ENCODE data around the gene ZNF157.

Gene ZNF157

GRCh38 chrX:47390780-47391179 lies 20.4 kb downstream of the ZNF157 start:
- Histone ChIP-seq H3K27ac (ENCODE audit: low read length) (no peak overlapping the region), H3K36me3 (ENCODE audit: insufficient read depth, low read length) (no peaks in the 10 kb centered on the region), H2AFZ (ENCODE audit: low read depth, low read length) (no peak overlapping the region), H4K20me1 (ENCODE audit: insufficient read depth, low read length) (no peaks in the 10 kb centered on the region), H3K9ac (ENCODE audit: low read depth, low read length) (no peak overlapping the region), H3K27me3 (ENCODE audit: insufficient read depth, low read length, poor library complexity) (no peaks in the 10 kb centered on the region), H3K79me2 (ENCODE audit: insufficient read depth, low read length) (no peaks in the 10 kb centered on the region), H3K4me1 (ENCODE audit: insufficient read depth, low read length) (no peaks in the 10 kb centered on the region), H3K4me3 (ENCODE audit: low read depth in 1 of 2, low read length in 2 of 2) (no peak overlapping the region), H3K4me2 (ENCODE audit: insufficient read depth, low read length) (no peak overlapping the region), H3K9me3 (ENCODE audit: insufficient read depth, low read length, severe bottlenecking) (no peaks in the 10 kb centered on the region)
- TF ChIP-seq EZH2 (IDR thresholded peaks at IDR 0.05; ENCODE audit: borderline replicate concordance, low read depth, low read length, severe bottlenecking), result no peak
- ATAC-seq (ENCODE audit: insufficient read depth, low read depth), result peak; percentile 54; the same call in 1 of the 3 replicates
- DNase-seq, result no peak

GRCh38 chrX:47413179-47413594 lies 42.8 kb downstream of the ZNF157 start:
- H3K4me2 ChIP-seq (ENCODE audit: insufficient read depth, low read length), result no peak overlapping the region
- H3K27me3 ChIP-seq (ENCODE audit: insufficient read depth, low read length, poor library complexity), result no peaks in the 10 kb centered on the region
- no peak overlapping the region for H3K9ac ChIP-seq (ENCODE audit: low read depth, low read length)
- H2AFZ ChIP-seq (ENCODE audit: low read depth, low read length), result no peak overlapping the region
- DNase-seq, result no peak
- no peaks in the 10 kb centered on the region for H4K20me1 ChIP-seq (ENCODE audit: insufficient read depth, low read length)
- H3K4me1 ChIP-seq (ENCODE audit: insufficient read depth, low read length), result no peaks in the 10 kb centered on the region
- no peaks in the 10 kb centered on the region for H3K79me2 ChIP-seq (ENCODE audit: insufficient read depth, low read length)
- no peak overlapping the region for H3K4me3 ChIP-seq (ENCODE audit: low read depth in 1 of 2, low read length in 2 of 2)
- peaks cover 33% of the 10 kb centered on the region for H3K36me3 ChIP-seq (ENCODE audit: insufficient read depth, low read length)
- TF ChIP-seq EZH2 (IDR thresholded peaks at IDR 0.05; ENCODE audit: borderline replicate concordance, low read depth, low read length, severe bottlenecking) (no peak), CTCF (IDR thresholded peaks at IDR 0.05; ENCODE audit: borderline replicate concordance, extremely low read depth, low read length, poor library complexity, severe bottlenecking) (no peak)
- ATAC-seq (ENCODE audit: insufficient read depth, low read depth), result no peak
- no peak overlapping the region for H3K27ac ChIP-seq (ENCODE audit: low read length)
- H3K9me3 ChIP-seq (ENCODE audit: insufficient read depth, low read length, severe bottlenecking), result peaks cover 21% of the 10 kb centered on the region

GRCh38 chrX:47420265-47420664 lies 49.9 kb downstream of the ZNF157 start:
- Histone ChIP-seq H3K27me3 (ENCODE audit: insufficient read depth, low read length, poor library complexity) (no peaks in the 10 kb centered on the region), H2AFZ (ENCODE audit: low read depth, low read length) (no peak overlapping the region), H3K9me3 (ENCODE audit: insufficient read depth, low read length, severe bottlenecking) (no peaks in the 10 kb centered on the region), H3K4me3 (ENCODE audit: low read depth in 1 of 2, low read length in 2 of 2) (no peak overlapping the region), H3K4me2 (ENCODE audit: insufficient read depth, low read length) (no peak overlapping the region), H3K4me1 (ENCODE audit: insufficient read depth, low read length) (no peaks in the 10 kb centered on the region), H3K27ac (ENCODE audit: low read length) (no peak overlapping the region), H3K9ac (ENCODE audit: low read depth, low read length) (no peak overlapping the region), H3K36me3 (ENCODE audit: insufficient read depth, low read length) (peaks cover 4% of the 10 kb centered on the region; the same call in 1 of the 2 replicates), H4K20me1 (ENCODE audit: insufficient read depth, low read length) (no peaks in the 10 kb centered on the region), H3K79me2 (ENCODE audit: insufficient read depth, low read length) (no peaks in the 10 kb centered on the region)
- DNase-seq (no peak), ATAC-seq (ENCODE audit: insufficient read depth, low read depth) (no peak)
- TF ChIP-seq EZH2 (IDR thresholded peaks at IDR 0.05; ENCODE audit: borderline replicate concordance, low read depth, low read length, severe bottlenecking), result no peak
- no peak for TF ChIP-seq CTCF (IDR thresholded peaks at IDR 0.05; ENCODE audit: borderline replicate concordance, extremely low read depth, low read length, poor library complexity, severe bottlenecking)

GRCh38 chrX:47420962-47421361 lies 50.6 kb downstream of the ZNF157 start:
- H3K4me2 ChIP-seq (ENCODE audit: insufficient read depth, low read length), result no peak overlapping the region
- TF ChIP-seq CTCF (IDR thresholded peaks at IDR 0.05; ENCODE audit: borderline replicate concordance, extremely low read depth, low read length, poor library complexity, severe bottlenecking) (no peak), EZH2 (IDR thresholded peaks at IDR 0.05; ENCODE audit: borderline replicate concordance, low read depth, low read length, severe bottlenecking) (no peak)
- H4K20me1 ChIP-seq (ENCODE audit: insufficient read depth, low read length), result no peaks in the 10 kb centered on the region
- H3K9ac ChIP-seq (ENCODE audit: low read depth, low read length), result no peak overlapping the region
- H3K79me2 ChIP-seq (ENCODE audit: insufficient read depth, low read length), result no peaks in the 10 kb centered on the region
- peaks cover 4% of the 10 kb centered on the region; the same call in 1 of the 2 replicates for H3K36me3 ChIP-seq (ENCODE audit: insufficient read depth, low read length)
- ATAC-seq (ENCODE audit: insufficient read depth, low read depth) (no peak), DNase-seq (no peak)
- no peaks in the 10 kb centered on the region for H3K4me1 ChIP-seq (ENCODE audit: insufficient read depth, low read length)
- H3K9me3 ChIP-seq (ENCODE audit: insufficient read depth, low read length, severe bottlenecking), result no peaks in the 10 kb centered on the region
- H3K27ac ChIP-seq (ENCODE audit: low read length), result no peak overlapping the region
- H3K4me3 ChIP-seq (ENCODE audit: low read depth in 1 of 2, low read length in 2 of 2), result no peak overlapping the region
- H3K27me3 ChIP-seq (ENCODE audit: insufficient read depth, low read length, poor library complexity), result no peaks in the 10 kb centered on the region
- H2AFZ ChIP-seq (ENCODE audit: low read depth, low read length), result no peak overlapping the region
